Inflammatory macrophage (primary cell): ENCODE results near the gene BNIP2.

Experiments used
- DNase-seq, 2 donors: peaks; one replicate each; pipeline ENCODE4 v3.0.0-alpha.2; 2020 to 2022

Gene BNIP2

DNA sequence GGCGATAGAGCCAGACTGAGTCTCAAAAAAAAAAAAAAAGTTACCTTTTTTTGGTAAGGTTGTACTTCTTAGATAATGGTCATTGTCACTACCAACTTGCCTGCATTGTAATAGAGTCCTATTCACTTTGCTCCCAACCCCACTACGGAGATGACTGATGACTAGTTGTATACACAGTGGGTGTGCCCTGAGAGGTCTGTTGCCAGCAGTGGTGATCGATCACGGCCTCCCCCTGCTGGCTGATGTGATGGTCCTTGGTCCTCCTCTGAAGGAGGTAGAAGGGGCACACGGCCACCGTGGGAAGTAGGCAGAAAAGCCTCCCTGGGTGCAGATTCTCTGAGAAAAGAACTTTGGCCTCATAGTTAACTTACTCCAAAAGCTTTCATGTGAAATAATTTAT, 66.8 kb downstream of the BNIP2 start:
- DNase-seq: peak; percentile 34 to 40

DNA sequence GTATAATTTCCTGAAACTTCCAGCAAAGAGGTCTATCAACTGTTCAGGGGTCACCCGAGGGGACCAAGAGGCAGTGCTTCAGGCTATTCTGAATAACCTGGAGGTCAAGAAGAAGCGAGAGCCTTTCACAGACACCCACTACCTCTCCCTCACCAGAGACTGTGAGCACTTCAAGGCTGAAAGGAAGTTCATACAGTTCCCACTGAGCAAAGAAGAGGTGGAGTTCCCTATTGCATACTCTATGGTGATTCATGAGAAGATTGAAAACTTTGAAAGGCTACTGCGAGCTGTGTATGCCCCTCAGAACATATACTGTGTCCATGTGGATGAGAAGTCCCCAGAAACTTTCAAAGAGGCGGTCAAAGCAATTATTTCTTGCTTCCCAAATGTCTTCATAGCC, 70.7 kb downstream of the BNIP2 start:
- DNase-seq: peak; percentile 37 to 53

DNA sequence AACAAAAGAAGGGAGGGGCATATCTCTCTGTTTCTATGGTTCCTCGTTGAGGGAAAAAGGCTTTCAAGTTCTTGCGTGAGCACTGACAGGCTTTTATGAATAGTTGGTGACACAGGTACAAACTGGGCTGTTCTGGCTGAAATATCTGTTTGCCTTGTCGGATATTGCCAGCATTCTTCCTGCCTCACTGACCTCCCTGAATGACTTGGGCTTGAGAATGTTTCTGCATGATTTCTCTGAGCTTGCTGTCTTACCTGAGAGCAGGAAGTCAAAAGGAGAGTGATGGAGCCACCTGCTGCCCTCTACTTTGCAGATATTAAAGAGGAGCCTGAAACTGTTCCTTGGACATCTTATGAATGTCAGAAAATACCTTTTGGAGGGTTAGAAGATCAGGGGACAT, 72.7 kb downstream of the BNIP2 start:
- DNase-seq: no peak

GRCh38 chr15:59615661-59616060, 73.5 kb downstream of the BNIP2 start:
- DNase-seq: no peak

GRCh38 chr15:59614153-59614552, 75.0 kb downstream of the BNIP2 start:
- DNase-seq: no peak

- DNase-seq: peak; percentile 28 to 34
Measured at GRCh38 chr15:59611276-59612260, 77.6 kb downstream of the BNIP2 start, which contains the start of gene GCNT3. Gene GCNT3 (plus strand): TSS chr15:59611783. CDS start chr15:59618239, 6,456 bp downstream.

- DNase-seq: no peak
Measured at GRCh38 chr15:59609730-59610712, 79.1 kb downstream of the BNIP2 start.
